MM.1S (cell line): Measurements from ENCODE around the gene PRPF31.

Experiments used
- CTCF ChIP-seq: fragments of 300-600 bp; sonication (generic); IDR thresholded peaks from 2 replicates; pipeline ENCODE4 v1.5.1; 2016; ENCODE audit warnings: antibody characterized with exemption, low read length, mixed read lengths
- EZH2 ChIP-seq: fragments of 300-600 bp; sonication (generic); optimal IDR thresholded peaks from 2 replicates; pipeline ENCODE3; 2017; ENCODE audit warnings: low read depth, mild to moderate bottlenecking, antibody characterized with exemption, low read length, mixed read lengths
- EZH2phosphoT487 ChIP-seq: fragments of 300-600 bp; sonication (generic); IDR thresholded peaks from 2 replicates; pipeline ENCODE4 v1.6.1; 2018; ENCODE audit warnings: antibody characterized with exemption, low read length

DNA sequence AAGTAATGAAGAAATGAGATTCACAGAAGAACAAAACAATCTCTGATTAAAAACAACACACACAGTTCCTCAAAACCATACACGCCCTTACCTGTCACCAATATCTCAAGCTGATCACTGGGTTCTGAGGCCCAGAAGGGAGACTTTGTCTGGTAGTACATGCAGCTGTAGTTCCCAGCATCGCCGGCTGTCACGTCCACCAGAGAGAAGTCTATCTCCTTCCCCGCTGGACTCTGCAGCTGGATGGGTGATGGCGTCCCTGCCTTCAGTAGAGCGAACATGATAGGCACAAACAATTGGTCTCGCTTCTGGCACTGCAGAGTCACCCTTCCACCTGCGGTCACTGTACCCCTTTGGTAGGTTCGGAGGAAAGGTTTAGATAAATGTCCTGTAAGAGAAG, 41.7 kb upstream of the PRPF31 start:
- TF ChIP-seq EZH2 (no peak), CTCF (no peak), EZH2phosphoT487 (no peak)
